ENCODE measurements around the gene PRKCA.

DNA sequence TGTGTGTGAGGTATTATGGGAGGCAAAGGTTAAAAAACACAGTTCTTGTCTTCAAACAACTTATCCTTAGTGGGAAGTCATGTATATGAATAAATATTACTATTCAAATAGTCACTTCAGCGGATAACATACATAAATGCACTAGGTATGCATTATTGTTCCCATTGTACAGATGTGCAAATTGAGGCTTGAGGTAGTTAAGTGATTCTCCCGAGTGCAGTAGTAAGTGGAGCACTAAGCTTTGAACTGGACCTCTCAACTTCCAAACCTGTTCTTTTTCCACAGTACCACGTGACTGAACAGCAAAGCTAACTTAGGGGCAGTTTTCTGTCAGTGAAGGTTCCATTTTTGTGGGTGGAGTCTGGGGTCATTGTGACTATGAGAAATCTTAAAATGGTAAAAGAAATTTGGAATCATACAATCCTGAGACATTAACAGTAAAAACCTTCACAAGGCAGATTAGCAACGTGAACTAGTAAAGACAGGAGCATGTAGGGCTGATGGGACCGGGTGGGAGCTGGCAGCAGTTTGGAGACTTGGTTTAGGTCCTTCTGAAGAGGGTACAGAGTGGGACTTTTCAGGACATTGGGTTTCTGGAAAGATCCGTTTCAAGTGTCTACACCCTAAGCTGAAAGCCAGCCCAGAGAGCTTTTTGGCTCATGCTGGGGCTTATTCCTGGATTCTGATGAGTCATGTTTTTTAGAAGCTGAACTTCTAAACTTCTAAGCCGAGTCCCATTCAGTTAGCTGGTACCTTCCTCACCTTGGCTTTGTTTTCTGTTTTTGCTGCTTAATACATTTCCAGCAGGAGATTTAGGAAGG lies 204.9 kb downstream of the PRKCA start:
- TF ChIP-seq ZBTB33 (CRISPR knock-in tag; IDR thresholded peaks at IDR 0.05) (no peak), ZNF239 (CRISPR knock-in tag; IDR thresholded peaks at IDR 0.05) (peak; percentile 23), CHAMP1 (IDR thresholded peaks at IDR 0.05) (no peak), ASH1L (IDR thresholded peaks at IDR 0.05; ENCODE audit: borderline replicate concordance, low read depth, partially characterized antibody) (no peak), XRCC3 (IDR thresholded peaks at IDR 0.05) (no peak)
- TF ChIP-seq, protein P1, sequence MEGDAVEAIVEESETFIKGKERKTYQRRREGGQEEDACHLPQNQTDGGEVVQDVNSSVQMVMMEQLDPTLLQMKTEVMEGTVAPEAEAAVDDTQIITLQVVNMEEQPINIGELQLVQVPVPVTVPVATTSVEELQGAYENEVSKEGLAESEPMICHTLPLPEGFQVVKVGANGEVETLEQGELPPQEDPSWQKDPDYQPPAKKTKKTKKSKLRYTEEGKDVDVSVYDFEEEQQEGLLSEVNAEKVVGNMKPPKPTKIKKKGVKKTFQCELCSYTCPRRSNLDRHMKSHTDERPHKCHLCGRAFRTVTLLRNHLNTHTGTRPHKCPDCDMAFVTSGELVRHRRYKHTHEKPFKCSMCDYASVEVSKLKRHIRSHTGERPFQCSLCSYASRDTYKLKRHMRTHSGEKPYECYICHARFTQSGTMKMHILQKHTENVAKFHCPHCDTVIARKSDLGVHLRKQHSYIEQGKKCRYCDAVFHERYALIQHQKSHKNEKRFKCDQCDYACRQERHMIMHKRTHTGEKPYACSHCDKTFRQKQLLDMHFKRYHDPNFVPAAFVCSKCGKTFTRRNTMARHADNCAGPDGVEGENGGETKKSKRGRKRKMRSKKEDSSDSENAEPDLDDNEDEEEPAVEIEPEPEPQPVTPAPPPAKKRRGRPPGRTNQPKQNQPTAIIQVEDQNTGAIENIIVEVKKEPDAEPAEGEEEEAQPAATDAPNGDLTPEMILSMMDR (IDR thresholded peaks at IDR 0.05 in 2 of 3, conservative IDR thresholded peaks at IDR 0.05 in 1 of 3; ENCODE audit: insufficient read depth in 2 of 3, low read depth in 1 of 3, low read length in 3 of 3): no peak

All from K562 (cell line).